Astrocyte (in vitro differentiated cells and primary cell): ENCODE measurements around the gene CACNA1B. TPM values are rescaled to one million over a fixed set of nuclear protein-coding genes. Genes with fewer than 3 reads are reported as not detected.

Experiments
- DNase-seq: peaks from one replicate; pipeline ENCODE4 v3.0.0-alpha.2; 2010; ENCODE audit warnings: low read depth
- FAIRE-seq: peaks from 2 replicates; lab custom pipeline; 2011; peaks lifted over from hg19 to GRCh38; lab: Jason Lieb, UNC
- H2AFZ ChIP-seq: 2 replicates; pipeline ENCODE4 v1.6.0; 2012; ENCODE audit warnings: low read depth, low read length, inconsistent platforms
- H3K27ac ChIP-seq: 2 replicates; pipeline ENCODE4 v1.5.1; 2011; ENCODE audit warnings: low read depth, low read length, inconsistent platforms
- H3K27me3 ChIP-seq: 2 replicates; pipeline ENCODE4 v1.6.0; 2011; ENCODE audit warnings: low read length, inconsistent platforms; ENCODE audit not compliant: insufficient read depth
- H3K36me3 ChIP-seq: 2 replicates; pipeline ENCODE4 v1.5.1; 2011; ENCODE audit warnings: low read length, inconsistent platforms; ENCODE audit not compliant: insufficient read depth
- H3K4me1 ChIP-seq: 2 replicates; pipeline ENCODE4 v1.5.1; 2011; ENCODE audit warnings: low read length, inconsistent platforms; ENCODE audit not compliant: insufficient read depth
- H3K4me2 ChIP-seq: 2 replicates; pipeline ENCODE4 v1.6.0; 2012; ENCODE audit warnings: low read length, inconsistent platforms
- H3K4me3 ChIP-seq: 2 replicates; pipeline ENCODE4 v1.5.1; 2011; ENCODE audit warnings: low read depth, mild to moderate bottlenecking, low read length, inconsistent platforms; ENCODE audit not compliant: insufficient read depth
- H3K79me2 ChIP-seq: 2 replicates; pipeline ENCODE4 v1.6.0; 2012; ENCODE audit warnings: mild to moderate bottlenecking, low read length, inconsistent platforms; ENCODE audit not compliant: insufficient read depth
- H3K9ac ChIP-seq: 2 replicates; pipeline ENCODE4 v1.6.0; 2012; ENCODE audit warnings: mild to moderate bottlenecking, low read length, inconsistent platforms
- H3K9me3 ChIP-seq: 2 replicates; pipeline ENCODE4 v1.5.1; 2012; ENCODE audit warnings: low read depth, mild to moderate bottlenecking, low read length, inconsistent platforms; ENCODE audit not compliant: insufficient read depth
- H4K20me1 ChIP-seq: 2 replicates; pipeline ENCODE4 v1.6.0; 2012; ENCODE audit warnings: low read length, inconsistent platforms; ENCODE audit not compliant: insufficient read depth
- H3K27ac Mint-ChIP-seq: one replicate; pipeline ENCODE4 v1.8.0; 2021; ENCODE audit warnings: mild to moderate bottlenecking, mixed read lengths; ENCODE audit not compliant: unreplicated experiment
- H3K27me3 Mint-ChIP-seq: one replicate; pipeline ENCODE4 v1.8.0; 2021; ENCODE audit warnings: low read depth, mixed read lengths; ENCODE audit not compliant: unreplicated experiment
- H3K36me3 Mint-ChIP-seq: one replicate; pipeline ENCODE4 v1.8.0; 2021; ENCODE audit warnings: low read depth, mixed read lengths; ENCODE audit not compliant: unreplicated experiment
- H3K4me1 Mint-ChIP-seq: one replicate; pipeline ENCODE4 v1.8.0; 2021; ENCODE audit warnings: low read depth, mixed read lengths; ENCODE audit not compliant: unreplicated experiment
- H3K4me3 Mint-ChIP-seq: one replicate; pipeline ENCODE4 v1.8.0; 2021; ENCODE audit warnings: mild to moderate bottlenecking, moderate library complexity, mixed read lengths; ENCODE audit not compliant: unreplicated experiment
- H3K9me3 Mint-ChIP-seq: one replicate; pipeline ENCODE4 v1.8.0; 2021; ENCODE audit warnings: mild to moderate bottlenecking, mixed read lengths; ENCODE audit not compliant: unreplicated experiment
- EZH2 ChIP-seq: IDR thresholded peaks from 2 replicates; pipeline ENCODE4 v1.6.1; 2012; ENCODE audit warnings: mild to moderate bottlenecking, low read length, inconsistent platforms; ENCODE audit not compliant: insufficient read depth
- total RNA-seq: library from RNA; stranded (reverse); gene quantifications from 2 replicates; pipeline ENCODE4 v1.2.1, GENCODE V29; 2021
- TF ChIP-seq, protein P1 (sequence below): IDR thresholded peaks from 2 replicates; pipeline ENCODE4 v1.5.1; 2011; ENCODE audit warnings: low read depth, mild to moderate bottlenecking, inconsistent platforms, low read length, moderate library complexity; ENCODE audit not compliant: insufficient read depth

Gene CACNA1B
- total RNA-seq, 1 donor from 2014 or later, result 3.1 TPM

DNA sequence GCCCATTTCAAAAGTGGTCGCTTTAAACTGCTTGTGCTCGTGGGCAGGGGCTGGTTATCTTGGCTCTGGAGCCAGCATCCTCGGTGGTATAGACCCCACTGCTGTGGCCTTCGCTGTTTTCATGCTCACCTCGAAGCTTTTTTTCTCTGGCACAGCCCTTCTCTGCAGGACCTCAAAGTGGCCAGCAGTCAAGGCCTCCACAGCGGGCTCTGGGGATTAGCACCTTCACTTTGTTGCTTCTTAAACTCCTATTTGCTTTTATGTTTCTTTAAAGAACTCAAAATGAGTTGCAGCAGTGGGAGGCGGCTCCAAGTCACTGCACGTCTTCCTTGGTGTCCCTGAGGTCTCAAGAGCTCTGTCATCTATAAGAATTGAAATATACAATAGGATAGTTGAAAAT, 165.1 kb downstream of the CACNA1B start:
- H3K27ac ChIP-seq, result no peak overlapping the region

DNA sequence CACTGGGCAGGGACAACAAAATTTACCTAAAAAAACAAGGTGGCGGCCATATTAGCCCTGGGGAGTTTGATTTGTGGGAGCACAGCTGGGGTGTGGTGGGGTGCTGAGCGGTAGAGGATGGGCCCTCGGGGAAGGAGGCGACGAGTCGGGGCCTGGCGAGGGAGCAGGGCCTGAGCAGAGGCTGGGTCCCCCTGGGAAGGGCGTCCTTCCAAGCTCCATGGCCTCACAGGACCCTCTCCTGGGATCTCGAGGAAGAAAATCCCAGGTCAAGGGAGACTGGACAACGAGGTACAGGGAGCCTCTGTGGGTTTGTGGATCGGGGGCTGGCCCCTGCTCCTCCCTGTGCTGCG, 165.5 kb downstream of the CACNA1B start:
- Histone ChIP-seq H3K4me3 (no peak overlapping the region), H4K20me1 (no peaks in the 10 kb centered on the region), H3K4me2 (no peak overlapping the region), H3K27ac (no peak overlapping the region), H3K9me3 (no peaks in the 10 kb centered on the region), H3K27me3 (no peaks in the 10 kb centered on the region), H2AFZ (no peak overlapping the region), H3K79me2 (no peaks in the 10 kb centered on the region), H3K9ac (no peak overlapping the region), H3K36me3 (no peaks in the 10 kb centered on the region), H3K4me1 (no peaks in the 10 kb centered on the region)
- DNase-seq (no peak), FAIRE-seq (no peak)
- TF ChIP-seq EZH2, result no peak
- TF ChIP-seq, protein P1, sequence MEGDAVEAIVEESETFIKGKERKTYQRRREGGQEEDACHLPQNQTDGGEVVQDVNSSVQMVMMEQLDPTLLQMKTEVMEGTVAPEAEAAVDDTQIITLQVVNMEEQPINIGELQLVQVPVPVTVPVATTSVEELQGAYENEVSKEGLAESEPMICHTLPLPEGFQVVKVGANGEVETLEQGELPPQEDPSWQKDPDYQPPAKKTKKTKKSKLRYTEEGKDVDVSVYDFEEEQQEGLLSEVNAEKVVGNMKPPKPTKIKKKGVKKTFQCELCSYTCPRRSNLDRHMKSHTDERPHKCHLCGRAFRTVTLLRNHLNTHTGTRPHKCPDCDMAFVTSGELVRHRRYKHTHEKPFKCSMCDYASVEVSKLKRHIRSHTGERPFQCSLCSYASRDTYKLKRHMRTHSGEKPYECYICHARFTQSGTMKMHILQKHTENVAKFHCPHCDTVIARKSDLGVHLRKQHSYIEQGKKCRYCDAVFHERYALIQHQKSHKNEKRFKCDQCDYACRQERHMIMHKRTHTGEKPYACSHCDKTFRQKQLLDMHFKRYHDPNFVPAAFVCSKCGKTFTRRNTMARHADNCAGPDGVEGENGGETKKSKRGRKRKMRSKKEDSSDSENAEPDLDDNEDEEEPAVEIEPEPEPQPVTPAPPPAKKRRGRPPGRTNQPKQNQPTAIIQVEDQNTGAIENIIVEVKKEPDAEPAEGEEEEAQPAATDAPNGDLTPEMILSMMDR, result no peak
- Mint-ChIP-seq H3K27me3 (peaks cover 14% of the 10 kb centered on the region), H3K36me3 (peaks cover 11% of the 10 kb centered on the region), H3K4me3 (no peak overlapping the region), H3K4me1 (peaks cover 5% of the 10 kb centered on the region), H3K27ac (no peak overlapping the region), H3K9me3 (peaks cover 7% of the 10 kb centered on the region)

More for the DNA sequence above, 165.1 kb downstream of the CACNA1B start:
- Mint-ChIP-seq H3K4me1 (peaks cover 5% of the 10 kb centered on the region), H3K36me3 (peaks cover 10% of the 10 kb centered on the region), H3K4me3 (no peak overlapping the region), H3K9me3 (peaks cover 7% of the 10 kb centered on the region), H3K27ac (no peak overlapping the region), H3K27me3 (peaks cover 14% of the 10 kb centered on the region)
- Histone ChIP-seq H2AFZ (no peak overlapping the region), H3K36me3 (no peaks in the 10 kb centered on the region), H3K4me1 (no peaks in the 10 kb centered on the region), H4K20me1 (no peaks in the 10 kb centered on the region), H3K4me2 (no peak overlapping the region), H3K27me3 (no peaks in the 10 kb centered on the region), H3K79me2 (no peaks in the 10 kb centered on the region), H3K4me3 (no peak overlapping the region), H3K9me3 (no peaks in the 10 kb centered on the region), H3K9ac (no peak overlapping the region)
- TF ChIP-seq EZH2, result no peak
- TF ChIP-seq, protein P1, result no peak
- DNase-seq (no peak), FAIRE-seq (no peak)

DNA sequence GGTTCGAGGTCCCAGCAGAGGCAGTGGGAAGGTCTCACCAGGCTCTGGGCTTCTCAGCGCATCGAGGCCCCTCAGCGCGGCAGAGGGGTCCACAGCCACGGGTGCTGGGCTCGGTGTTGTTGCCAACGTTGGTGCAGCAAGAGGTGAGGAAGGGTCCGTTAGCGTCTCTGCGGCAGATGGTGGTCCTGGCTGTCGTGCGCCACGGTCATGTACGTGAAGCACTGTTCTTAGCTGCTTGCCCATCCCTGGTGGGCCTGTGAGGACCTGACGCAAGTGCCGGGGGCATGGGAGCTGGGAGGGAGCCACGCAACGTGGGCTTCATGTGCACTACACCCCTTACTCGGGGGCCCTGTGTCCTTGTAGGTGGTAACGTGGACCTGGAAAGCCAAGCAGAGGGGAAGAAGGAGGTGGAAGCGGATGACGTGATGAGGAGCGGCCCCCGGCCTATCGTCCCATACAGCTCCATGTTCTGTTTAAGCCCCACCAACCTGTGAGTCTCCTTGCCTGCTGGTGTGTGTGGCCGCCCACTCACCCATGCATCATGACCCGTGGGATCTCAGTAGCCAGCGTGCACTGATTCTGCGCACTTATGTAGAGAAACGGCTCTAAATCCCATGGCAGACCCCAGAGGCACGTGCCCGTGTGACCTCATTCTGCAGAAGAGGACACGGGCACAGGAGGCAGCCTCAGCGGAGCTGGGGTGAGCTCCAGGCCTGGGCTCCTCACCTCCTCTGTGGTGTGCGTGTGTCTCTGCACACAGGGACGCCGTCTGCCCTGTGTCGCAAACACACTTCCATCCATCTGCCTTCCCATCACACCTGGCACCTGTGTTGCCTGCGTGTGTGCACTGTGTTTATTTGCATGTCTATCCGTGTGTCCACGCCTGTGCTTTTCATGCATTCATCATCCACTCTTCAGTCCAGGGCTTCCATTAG, 166.1 kb downstream of the CACNA1B start:
- H3K4me2 ChIP-seq, result no peak overlapping the region
- Mint-ChIP-seq H3K9me3 (peaks cover 7% of the 10 kb centered on the region), H3K27me3 (peaks cover 14% of the 10 kb centered on the region), H3K4me1 (peaks cover 5% of the 10 kb centered on the region), H3K27ac (no peak overlapping the region), H3K36me3 (peaks cover 11% of the 10 kb centered on the region), H3K4me3 (no peak overlapping the region)
- H4K20me1 ChIP-seq, result no peaks in the 10 kb centered on the region
- no peaks in the 10 kb centered on the region for H3K79me2 ChIP-seq
- no peaks in the 10 kb centered on the region for H3K27me3 ChIP-seq
- no peak for DNase-seq
- H3K9ac ChIP-seq, result no peak overlapping the region
- no peak overlapping the region for H3K4me3 ChIP-seq
- H3K36me3 ChIP-seq, result no peaks in the 10 kb centered on the region
- H3K9me3 ChIP-seq, result no peaks in the 10 kb centered on the region
- H3K4me1 ChIP-seq, result no peaks in the 10 kb centered on the region
- H2AFZ ChIP-seq, result no peak overlapping the region
- TF ChIP-seq EZH2, result no peak
- TF ChIP-seq, protein P1, result no peak
- no peak overlapping the region for H3K27ac ChIP-seq
- FAIRE-seq, result no peak
